GM23338 (cell line): ENCODE results near the gene YWHAQ. TPM values are rescaled to one million over a fixed set of nuclear protein-coding genes. Genes with fewer than 3 reads are reported as not detected.

Experiments used
- ATAC-seq: fragments of 200-7000 bp; cut with Tn5 transposase; 3 replicates; pipeline ENCODE4 v1.9.1; 2020
- DNase-seq: peaks from one replicate; pipeline ENCODE4 v3.0.0-alpha.2; 2015; ENCODE audit warnings: low spot score
- H2AFZ ChIP-seq: fragments of 200-600 bp; sonication (generic); 2 replicates; pipeline ENCODE4 v1.8.0; 2016; ENCODE audit warnings: antibody characterized with exemption, mild to moderate bottlenecking, moderate library complexity
- H3F3A ChIP-seq: fragments of 200-600 bp; sonication (generic); replicated peaks from 2 replicates; pipeline ENCODE4 v1.8.0; 2017; ENCODE audit warnings: antibody characterized with exemption, mixed run types, low read depth
- H3K27ac ChIP-seq: fragments of 200-600 bp; sonication (generic); 2 replicates; pipeline ENCODE4 v1.6.1; 2016; ENCODE audit warnings: low read depth
- H3K27me3 ChIP-seq: fragments of 200-600 bp; sonication (generic); 2 replicates; pipeline ENCODE4 v1.8.0; 2016; ENCODE audit warnings: mild to moderate bottlenecking, mixed run types, moderate library complexity; ENCODE audit not compliant: insufficient read depth
- H3K36me3 ChIP-seq: fragments of 200-600 bp; sonication (generic); 2 replicates; pipeline ENCODE4 v1.8.0; 2016; ENCODE audit warnings: mild to moderate bottlenecking; ENCODE audit not compliant: insufficient read depth
- H3K4me1 ChIP-seq: fragments of 200-600 bp; sonication (generic); 2 replicates; pipeline ENCODE4 v1.8.0; 2016; ENCODE audit warnings: mild to moderate bottlenecking, moderate library complexity; ENCODE audit not compliant: insufficient read depth
- H3K4me2 ChIP-seq: fragments of 200-600 bp; sonication (generic); 2 replicates; pipeline ENCODE4 v1.7.1; 2017; ENCODE audit warnings: mixed run types
- H3K4me3 ChIP-seq: fragments of 200-600 bp; sonication (generic); 2 replicates; pipeline ENCODE4 v1.6.1; 2016; ENCODE audit warnings: mixed run types
- H3K79me2 ChIP-seq: fragments of 200-600 bp; sonication (generic); replicated peaks from 2 replicates; pipeline ENCODE4 v1.8.0; 2017; ENCODE audit warnings: mild to moderate bottlenecking; ENCODE audit not compliant: insufficient read depth
- H3K9me2 ChIP-seq: fragments of 200-600 bp; sonication (generic); 2 replicates; pipeline ENCODE4 v1.8.0; 2017; ENCODE audit not compliant: insufficient read depth
- H4K20me1 ChIP-seq: fragments of 200-600 bp; sonication (generic); replicated peaks from 2 replicates; pipeline ENCODE4 v1.8.0; 2017; ENCODE audit warnings: mild to moderate bottlenecking; ENCODE audit not compliant: insufficient read depth
- H3K27ac Mint-ChIP-seq: 2 replicates; pipeline ENCODE4 v1.8.0; 2020; ENCODE audit warnings: inconsistent platforms, mild to moderate bottlenecking, moderate library complexity, mixed read lengths
- H3K27me3 Mint-ChIP-seq: 3 replicates; pipeline ENCODE4 v1.8.0; 2022; ENCODE audit warnings: low read depth, mild to moderate bottlenecking, moderate library complexity, mixed read lengths, inconsistent platforms; ENCODE audit not compliant: insufficient read depth, poor library complexity
- H3K36me3 Mint-ChIP-seq: 3 replicates; pipeline ENCODE4 v1.8.0; 2021; ENCODE audit warnings: low read depth, mild to moderate bottlenecking, inconsistent platforms, moderate library complexity, mixed read lengths
- H3K4me1 Mint-ChIP-seq: 3 replicates; pipeline ENCODE4 v1.8.0; 2020; ENCODE audit warnings: mild to moderate bottlenecking, inconsistent platforms, mixed read lengths
- H3K4me3 Mint-ChIP-seq: 3 replicates; pipeline ENCODE4 v1.8.0; 2021; ENCODE audit warnings: moderate library complexity, mild to moderate bottlenecking, inconsistent platforms, mixed read lengths
- H3K9me3 Mint-ChIP-seq: 3 replicates; pipeline ENCODE4 v1.8.0; 2020; ENCODE audit warnings: moderate library complexity, mild to moderate bottlenecking, inconsistent platforms, mixed read lengths
- CREB1 ChIP-seq: fragments of 250-450 bp; sonication (Bioruptor Pico); IDR thresholded peaks from 2 replicates; pipeline ENCODE4 v1.5.0; 2020; ENCODE audit warnings: low read depth, mild to moderate bottlenecking, moderate library complexity
- EZH2 ChIP-seq: fragments of 200-600 bp; sonication (generic); IDR thresholded peaks from one replicate; pipeline ENCODE4 v1.8.0; 2017; ENCODE audit warnings: antibody characterized with exemption, mild to moderate bottlenecking, low read depth; ENCODE audit not compliant: unreplicated experiment
- EZH2phosphoT487 ChIP-seq: fragments of 200-600 bp; sonication (generic); IDR thresholded peaks from one replicate; pipeline ENCODE4 v1.8.1; 2018; ENCODE audit warnings: antibody characterized with exemption; ENCODE audit not compliant: unreplicated experiment
- JUNB ChIP-seq: IDR thresholded peaks from one replicate; pipeline ENCODE4 v1.6.1; 2016; ENCODE audit warnings: antibody characterized with exemption; ENCODE audit not compliant: unreplicated experiment
- NANOG ChIP-seq: IDR thresholded peaks from 2 replicates; pipeline ENCODE4 v1.6.1; 2016; ENCODE audit warnings: antibody characterized with exemption, borderline replicate concordance
- POLR2AphosphoS5 ChIP-seq: IDR thresholded peaks from 2 replicates; pipeline ENCODE4 v1.6.1; 2016; ENCODE audit warnings: antibody characterized with exemption, low read depth
- STAT1 ChIP-seq: IDR thresholded peaks from one replicate; pipeline ENCODE4 v1.6.1; 2016; ENCODE audit warnings: antibody characterized with exemption; ENCODE audit not compliant: unreplicated experiment
- ZNF331 ChIP-seq: fragments of 250-450 bp; sonication (Bioruptor Pico); IDR thresholded peaks from 2 replicates; pipeline ENCODE4 v1.5.0; 2020; ENCODE audit warnings: low read depth, mild to moderate bottlenecking, moderate library complexity
- polyA plus RNA-seq: library from polyadenylated mRNA; unstranded; fragments of >200 nt; fragmentation: Nextera tagmentation; extraction: Ambion mirVana; gene quantifications from 2 replicates; pipeline ENCODE4 v1.2.1, GENCODE V29; 2016
- total RNA-seq: library from RNA; depleted of rRNA; stranded (reverse); fragments of >200 nt; shearing (Covaris generic); gene quantifications from 2 replicates; pipeline ENCODE4 v1.2.3, GENCODE V29; 2014
- TF ChIP-seq, protein P1 (sequence below): fragments of 250-450 bp; sonication (Bioruptor Pico); IDR thresholded peaks from 2 replicates; pipeline ENCODE4 v1.5.0; 2020; ENCODE audit warnings: mild to moderate bottlenecking, moderate library complexity
- TF ChIP-seq, protein P2 (sequence below): IDR thresholded peaks from 2 replicates; pipeline ENCODE4 v1.6.1; 2016; ENCODE audit warnings: antibody characterized with exemption
- TF ChIP-seq, protein P3 (sequence below), 2 experiments: fragments of 200-600 bp in 1 of 2; sonication (generic) in 1 of 2; conservative IDR thresholded peaks; 2 replicates each; pipeline versions ENCODE4 v1.5.1 to v1.6.1; 2016 to 2017; ENCODE audit warnings: antibody characterized with exemption in 2 of 2, low read depth in 2 of 2, mild to moderate bottlenecking in 2 of 2, moderate library complexity in 1 of 2

The YWHAQ gene
- total and polyA plus RNA-seq, 2 experiments from 2014 or later = 295 to 464 TPM

DNA sequence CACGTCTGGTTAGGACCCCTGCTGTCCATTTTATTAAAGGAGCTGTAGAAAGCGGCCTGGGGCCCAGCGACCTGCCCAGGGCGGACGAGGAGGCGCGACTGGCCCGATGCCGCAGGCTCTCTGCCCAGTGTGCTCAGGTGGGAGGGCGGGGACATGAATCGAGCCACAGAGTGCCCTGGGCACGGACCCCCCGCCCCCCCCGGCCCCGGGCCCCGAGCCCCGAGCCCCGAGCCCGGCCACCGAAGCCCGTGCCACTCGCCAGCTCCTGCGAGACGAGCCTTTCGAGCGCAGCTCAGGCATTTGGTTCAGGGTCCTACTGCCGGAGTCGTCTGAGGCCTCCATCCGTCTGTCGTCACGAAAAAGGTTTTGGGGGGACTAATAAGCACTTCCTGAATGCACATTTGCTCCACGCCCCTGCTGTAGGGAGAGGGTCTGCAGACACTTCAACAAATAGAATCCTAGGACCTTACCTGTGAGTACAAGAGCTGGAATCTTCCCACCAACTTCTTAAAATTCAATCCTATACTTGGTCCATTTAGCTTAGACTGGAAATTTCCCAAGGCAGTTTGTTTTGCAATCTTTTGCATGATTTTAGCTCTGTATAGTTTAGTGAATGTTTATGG is 74.6 kb downstream of the YWHAQ start:
- peak overlapping the region; percentile 98 for H3K4me3 ChIP-seq
- H4K20me1 ChIP-seq = peaks cover 29% of the 10 kb centered on the region
- peaks cover 5% of the 10 kb centered on the region for H3K27me3 Mint-ChIP-seq
- ATAC-seq (peak; percentile 62), DNase-seq (no peak)
- H3K27ac Mint-ChIP-seq = peak overlapping the region; percentile 99
- H3K27ac ChIP-seq = peak overlapping the region; percentile 99
- no peaks in the 10 kb centered on the region for H3K9me2 ChIP-seq
- no peaks in the 10 kb centered on the region for H3K27me3 ChIP-seq
- H3K4me1 ChIP-seq = peaks cover 23% of the 10 kb centered on the region
- H3F3A ChIP-seq = peaks cover 18% of the 10 kb centered on the region
- TF ChIP-seq EZH2phosphoT487 (no peak), EZH2 (no peak), ZNF331 (CRISPR knock-in tag) (no peak), NANOG (no peak), CREB1 (no peak), POLR2AphosphoS5 (no peak), JUNB (no peak), STAT1 (no peak)
- TF ChIP-seq, protein P1, sequence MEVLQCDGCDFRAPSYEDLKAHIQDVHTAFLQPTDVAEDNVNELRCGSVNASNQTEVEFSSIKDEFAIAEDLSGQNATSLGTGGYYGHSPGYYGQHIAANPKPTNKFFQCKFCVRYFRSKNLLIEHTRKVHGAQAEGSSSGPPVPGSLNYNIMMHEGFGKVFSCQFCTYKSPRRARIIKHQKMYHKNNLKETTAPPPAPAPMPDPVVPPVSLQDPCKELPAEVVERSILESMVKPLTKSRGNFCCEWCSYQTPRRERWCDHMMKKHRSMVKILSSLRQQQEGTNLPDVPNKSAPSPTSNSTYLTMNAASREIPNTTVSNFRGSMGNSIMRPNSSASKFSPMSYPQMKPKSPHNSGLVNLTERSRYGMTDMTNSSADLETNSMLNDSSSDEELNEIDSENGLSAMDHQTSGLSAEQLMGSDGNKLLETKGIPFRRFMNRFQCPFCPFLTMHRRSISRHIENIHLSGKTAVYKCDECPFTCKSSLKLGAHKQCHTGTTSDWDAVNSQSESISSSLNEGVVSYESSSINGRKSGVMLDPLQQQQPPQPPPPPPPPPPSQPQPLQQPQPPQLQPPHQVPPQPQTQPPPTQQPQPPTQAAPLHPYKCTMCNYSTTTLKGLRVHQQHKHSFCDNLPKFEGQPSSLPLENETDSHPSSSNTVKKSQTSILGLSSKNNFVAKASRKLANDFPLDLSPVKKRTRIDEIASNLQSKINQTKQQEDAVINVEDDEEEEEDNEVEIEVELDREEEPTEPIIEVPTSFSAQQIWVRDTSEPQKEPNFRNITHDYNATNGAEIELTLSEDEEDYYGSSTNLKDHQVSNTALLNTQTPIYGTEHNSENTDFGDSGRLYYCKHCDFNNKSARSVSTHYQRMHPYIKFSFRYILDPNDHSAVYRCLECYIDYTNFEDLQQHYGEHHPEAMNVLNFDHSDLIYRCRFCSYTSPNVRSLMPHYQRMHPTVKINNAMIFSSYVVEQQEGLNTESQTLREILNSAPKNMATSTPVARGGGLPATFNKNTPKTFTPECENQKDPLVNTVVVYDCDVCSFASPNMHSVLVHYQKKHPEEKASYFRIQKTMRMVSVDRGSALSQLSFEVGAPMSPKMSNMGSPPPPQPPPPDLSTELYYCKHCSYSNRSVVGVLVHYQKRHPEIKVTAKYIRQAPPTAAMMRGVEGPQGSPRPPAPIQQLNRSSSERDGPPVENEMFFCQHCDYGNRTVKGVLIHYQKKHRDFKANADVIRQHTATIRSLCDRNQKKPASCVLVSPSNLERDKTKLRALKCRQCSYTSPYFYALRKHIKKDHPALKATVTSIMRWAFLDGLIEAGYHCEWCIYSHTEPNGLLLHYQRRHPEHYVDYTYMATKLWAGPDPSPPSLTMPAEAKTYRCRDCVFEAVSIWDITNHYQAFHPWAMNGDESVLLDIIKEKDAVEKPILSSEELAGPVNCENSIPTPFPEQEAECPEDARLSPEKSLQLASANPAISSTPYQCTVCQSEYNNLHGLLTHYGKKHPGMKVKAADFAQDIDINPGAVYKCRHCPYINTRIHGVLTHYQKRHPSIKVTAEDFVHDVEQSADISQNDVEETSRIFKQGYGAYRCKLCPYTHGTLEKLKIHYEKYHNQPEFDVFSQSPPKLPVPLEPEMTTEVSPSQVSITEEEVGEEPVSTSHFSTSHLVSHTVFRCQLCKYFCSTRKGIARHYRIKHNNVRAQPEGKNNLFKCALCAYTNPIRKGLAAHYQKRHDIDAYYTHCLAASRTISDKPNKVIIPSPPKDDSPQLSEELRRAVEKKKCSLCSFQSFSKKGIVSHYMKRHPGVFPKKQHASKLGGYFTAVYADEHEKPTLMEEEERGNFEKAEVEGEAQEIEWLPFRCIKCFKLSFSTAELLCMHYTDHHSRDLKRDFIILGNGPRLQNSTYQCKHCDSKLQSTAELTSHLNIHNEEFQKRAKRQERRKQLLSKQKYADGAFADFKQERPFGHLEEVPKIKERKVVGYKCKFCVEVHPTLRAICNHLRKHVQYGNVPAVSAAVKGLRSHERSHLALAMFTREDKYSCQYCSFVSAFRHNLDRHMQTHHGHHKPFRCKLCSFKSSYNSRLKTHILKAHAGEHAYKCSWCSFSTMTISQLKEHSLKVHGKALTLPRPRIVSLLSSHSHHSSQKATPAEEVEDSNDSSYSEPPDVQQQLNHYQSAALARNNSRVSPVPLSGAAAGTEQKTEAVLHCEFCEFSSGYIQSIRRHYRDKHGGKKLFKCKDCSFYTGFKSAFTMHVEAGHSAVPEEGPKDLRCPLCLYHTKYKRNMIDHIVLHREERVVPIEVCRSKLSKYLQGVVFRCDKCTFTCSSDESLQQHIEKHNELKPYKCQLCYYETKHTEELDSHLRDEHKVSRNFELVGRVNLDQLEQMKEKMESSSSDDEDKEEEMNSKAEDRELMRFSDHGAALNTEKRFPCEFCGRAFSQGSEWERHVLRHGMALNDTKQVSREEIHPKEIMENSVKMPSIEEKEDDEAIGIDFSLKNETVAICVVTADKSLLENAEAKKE (CRISPR knock-in tag) = no peak
- TF ChIP-seq, protein P2, sequence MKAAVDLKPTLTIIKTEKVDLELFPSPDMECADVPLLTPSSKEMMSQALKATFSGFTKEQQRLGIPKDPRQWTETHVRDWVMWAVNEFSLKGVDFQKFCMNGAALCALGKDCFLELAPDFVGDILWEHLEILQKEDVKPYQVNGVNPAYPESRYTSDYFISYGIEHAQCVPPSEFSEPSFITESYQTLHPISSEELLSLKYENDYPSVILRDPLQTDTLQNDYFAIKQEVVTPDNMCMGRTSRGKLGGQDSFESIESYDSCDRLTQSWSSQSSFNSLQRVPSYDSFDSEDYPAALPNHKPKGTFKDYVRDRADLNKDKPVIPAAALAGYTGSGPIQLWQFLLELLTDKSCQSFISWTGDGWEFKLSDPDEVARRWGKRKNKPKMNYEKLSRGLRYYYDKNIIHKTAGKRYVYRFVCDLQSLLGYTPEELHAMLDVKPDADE = no peak
- TF ChIP-seq, protein P3, sequence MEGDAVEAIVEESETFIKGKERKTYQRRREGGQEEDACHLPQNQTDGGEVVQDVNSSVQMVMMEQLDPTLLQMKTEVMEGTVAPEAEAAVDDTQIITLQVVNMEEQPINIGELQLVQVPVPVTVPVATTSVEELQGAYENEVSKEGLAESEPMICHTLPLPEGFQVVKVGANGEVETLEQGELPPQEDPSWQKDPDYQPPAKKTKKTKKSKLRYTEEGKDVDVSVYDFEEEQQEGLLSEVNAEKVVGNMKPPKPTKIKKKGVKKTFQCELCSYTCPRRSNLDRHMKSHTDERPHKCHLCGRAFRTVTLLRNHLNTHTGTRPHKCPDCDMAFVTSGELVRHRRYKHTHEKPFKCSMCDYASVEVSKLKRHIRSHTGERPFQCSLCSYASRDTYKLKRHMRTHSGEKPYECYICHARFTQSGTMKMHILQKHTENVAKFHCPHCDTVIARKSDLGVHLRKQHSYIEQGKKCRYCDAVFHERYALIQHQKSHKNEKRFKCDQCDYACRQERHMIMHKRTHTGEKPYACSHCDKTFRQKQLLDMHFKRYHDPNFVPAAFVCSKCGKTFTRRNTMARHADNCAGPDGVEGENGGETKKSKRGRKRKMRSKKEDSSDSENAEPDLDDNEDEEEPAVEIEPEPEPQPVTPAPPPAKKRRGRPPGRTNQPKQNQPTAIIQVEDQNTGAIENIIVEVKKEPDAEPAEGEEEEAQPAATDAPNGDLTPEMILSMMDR (conservative IDR thresholded peaks at IDR 0.05; ENCODE audit: low read depth in 2 of 2) = no peak
- peaks cover 55% of the 10 kb centered on the region for H3K79me2 ChIP-seq
- peak overlapping the region; percentile 99 for H2AFZ ChIP-seq
- peaks cover 30% of the 10 kb centered on the region for H3K4me1 Mint-ChIP-seq
- peaks cover 6% of the 10 kb centered on the region for H3K36me3 Mint-ChIP-seq
- H3K9me3 Mint-ChIP-seq = no peaks in the 10 kb centered on the region
- H3K4me2 ChIP-seq = peak overlapping the region; percentile 95
- peak overlapping the region; percentile 98 for H3K4me3 Mint-ChIP-seq
- no peaks in the 10 kb centered on the region for H3K36me3 ChIP-seq
